ENCODE results near the gene DACH1. TPM values are rescaled to one million over a fixed set of nuclear protein-coding genes. Genes with fewer than 3 reads are reported as not detected.

Gene DACH1
- total and polyA plus RNA-seq, 2 of the 8 experiments (the other 6 are each of a cell fraction or from before 2014, with no cell fraction given): 0.12 to 0.67 TPM

DNA sequence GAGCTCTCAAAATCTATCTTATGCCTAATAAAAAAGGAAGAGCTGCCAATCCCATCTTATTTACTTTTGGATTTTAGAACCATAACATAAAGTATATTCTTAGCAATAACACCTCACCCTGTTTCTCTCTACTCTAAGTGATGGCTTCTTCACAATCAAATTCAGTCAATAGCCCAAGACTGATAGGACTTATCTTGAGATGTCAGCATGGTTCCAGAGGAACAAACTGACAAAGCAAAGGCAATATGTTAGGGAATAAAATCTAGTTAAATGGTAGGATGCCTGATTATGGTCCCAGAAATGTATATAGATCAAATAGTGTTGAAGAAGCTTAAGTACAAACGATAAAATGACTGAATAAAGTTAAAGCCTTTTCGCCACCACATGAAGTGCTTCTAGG is 36.3 kb downstream of the DACH1 start (continued):
- TF ChIP-seq RNF2 (IDR thresholded peaks at IDR 0.05; ENCODE audit: borderline replicate concordance, low read depth, low read length, missing control alignments, poor library complexity, severe bottlenecking) (no peak), ATF3 (IDR thresholded peaks at IDR 0.05; ENCODE audit: insufficient read depth, low read depth, low read length) (no peak)

All from H1 (cell line).